H1 (cell line): ENCODE data around the gene ACSM2B.

Source experiments
- BRCA1 ChIP-seq: IDR thresholded peaks from 2 replicates; pipeline ENCODE4 v1.6.1; 2012; ENCODE audit warnings: low read depth, low read length, improper control_type of control experiment
- CEBPB ChIP-seq: IDR thresholded peaks from 2 replicates; pipeline ENCODE4 v1.6.1; 2012; ENCODE audit warnings: low read depth, low read length
- EP300 ChIP-seq, 2 experiments: IDR thresholded peaks; 1 replicate in 1 of 2; 2 replicates in 1 of 2; pipeline ENCODE4 v1.6.1; 2011 to 2012; ENCODE audit warnings: low read depth in 2 of 2, low read length in 2 of 2, mild to moderate bottlenecking in 2 of 2, borderline replicate concordance in 1 of 2, inconsistent platforms in 1 of 2, moderate library complexity in 1 of 2
- KDM1A ChIP-seq: fragments of 200-600, 300-600 bp; sonication (generic); IDR thresholded peaks from 2 replicates; pipeline ENCODE4 v1.7.1; 2016; ENCODE audit warnings: mild to moderate bottlenecking, low read length, borderline replicate concordance
- POLR2AphosphoS5 ChIP-seq: IDR thresholded peaks from 2 replicates; pipeline ENCODE4 v1.6.1; 2011; ENCODE audit warnings: low read depth, low read length
- TF ChIP-seq, protein P1 (sequence below), 3 experiments: IDR thresholded peaks; 1 replicate in 2 of 3; 2 replicates in 1 of 3; pipeline versions ENCODE4 v1.5.1 to v1.6.1; 2011; ENCODE audit warnings: low read length in 3 of 3, mild to moderate bottlenecking in 3 of 3, inconsistent platforms in 2 of 3, low read depth in 1 of 3, moderate library complexity in 1 of 3; ENCODE audit not compliant: insufficient read depth in 1 of 3; ENCODE audit errors: control extremely low read depth in 1 of 3

DNA sequence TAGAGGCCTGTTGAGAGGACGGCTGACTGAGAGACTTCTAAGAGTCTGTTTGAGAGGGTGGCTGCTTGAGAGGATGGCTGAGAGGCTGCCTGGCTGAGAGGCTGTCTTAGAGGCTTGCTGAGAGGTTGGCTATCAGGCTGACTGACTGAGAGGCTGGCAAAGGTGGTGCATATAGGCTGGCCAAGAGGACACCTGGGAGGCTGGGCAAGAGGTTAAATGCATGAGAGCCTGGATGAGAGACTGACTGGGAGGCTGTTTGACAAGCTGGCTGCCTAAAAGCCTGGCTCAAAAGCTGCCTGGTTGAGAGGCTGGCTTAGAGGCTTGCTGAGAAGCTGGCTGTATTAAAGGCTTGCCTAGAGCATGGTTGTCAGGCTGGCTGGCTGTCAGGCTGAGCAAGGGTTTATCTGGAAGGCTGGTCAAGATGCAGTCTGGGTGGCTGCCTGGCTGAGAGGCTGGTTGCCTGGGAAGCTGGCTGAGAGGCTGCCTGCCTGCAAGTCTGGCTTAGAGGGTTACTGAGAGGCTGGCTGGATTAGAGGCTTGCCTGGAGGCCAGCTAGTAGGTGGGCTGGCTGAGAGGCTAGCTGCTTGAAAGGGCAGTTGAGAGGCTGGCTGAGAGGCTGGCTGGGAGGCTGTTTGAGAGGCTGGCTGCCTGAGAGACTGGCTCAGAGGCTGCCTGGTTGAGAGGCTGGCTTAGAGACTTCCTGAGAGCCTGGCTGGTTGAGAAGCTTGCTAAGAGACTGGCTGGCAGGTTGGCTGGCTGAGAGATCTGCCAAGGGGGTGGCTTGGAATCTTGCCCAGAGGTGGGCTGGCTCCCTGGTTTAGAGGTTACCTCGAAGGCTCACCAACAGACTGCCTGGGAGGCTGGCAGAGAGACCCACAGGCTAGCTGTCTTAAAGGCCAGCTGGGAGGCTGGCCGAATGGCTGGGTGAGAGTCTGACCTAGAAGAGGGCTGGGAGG is 38.3 kb upstream of the ACSM2B start:
- TF ChIP-seq, protein P1, sequence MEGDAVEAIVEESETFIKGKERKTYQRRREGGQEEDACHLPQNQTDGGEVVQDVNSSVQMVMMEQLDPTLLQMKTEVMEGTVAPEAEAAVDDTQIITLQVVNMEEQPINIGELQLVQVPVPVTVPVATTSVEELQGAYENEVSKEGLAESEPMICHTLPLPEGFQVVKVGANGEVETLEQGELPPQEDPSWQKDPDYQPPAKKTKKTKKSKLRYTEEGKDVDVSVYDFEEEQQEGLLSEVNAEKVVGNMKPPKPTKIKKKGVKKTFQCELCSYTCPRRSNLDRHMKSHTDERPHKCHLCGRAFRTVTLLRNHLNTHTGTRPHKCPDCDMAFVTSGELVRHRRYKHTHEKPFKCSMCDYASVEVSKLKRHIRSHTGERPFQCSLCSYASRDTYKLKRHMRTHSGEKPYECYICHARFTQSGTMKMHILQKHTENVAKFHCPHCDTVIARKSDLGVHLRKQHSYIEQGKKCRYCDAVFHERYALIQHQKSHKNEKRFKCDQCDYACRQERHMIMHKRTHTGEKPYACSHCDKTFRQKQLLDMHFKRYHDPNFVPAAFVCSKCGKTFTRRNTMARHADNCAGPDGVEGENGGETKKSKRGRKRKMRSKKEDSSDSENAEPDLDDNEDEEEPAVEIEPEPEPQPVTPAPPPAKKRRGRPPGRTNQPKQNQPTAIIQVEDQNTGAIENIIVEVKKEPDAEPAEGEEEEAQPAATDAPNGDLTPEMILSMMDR (IDR thresholded peaks at IDR 0.05; ENCODE audit: control extremely low read depth in 1 of 3, insufficient read depth in 1 of 3, low read depth in 1 of 3, low read length in 3 of 3) = no peak
- no peak for TF ChIP-seq EP300 (IDR thresholded peaks at IDR 0.05; ENCODE audit: borderline replicate concordance in 1 of 2, low read depth in 2 of 2, low read length in 2 of 2)
- TF ChIP-seq POLR2AphosphoS5 = no peak
- TF ChIP-seq CEBPB = no peak
- no peak for TF ChIP-seq BRCA1
- TF ChIP-seq KDM1A = no peak
